Epithelial cell of esophagus (primary cell): ENCODE measurements around the gene MS4A7.

Experiments
- DNase-seq: peaks from one replicate; pipeline ENCODE4 v3.0.0; 2010; ENCODE audit warnings: low read depth
- H3K4me3 ChIP-seq: 2 replicates; pipeline ENCODE4 v1.5.1; 2011; ENCODE audit warnings: mild to moderate bottlenecking, low read length, control low read depth
- CTCF ChIP-seq: IDR thresholded peaks from 2 replicates; pipeline ENCODE4 v1.5.1; 2011; ENCODE audit warnings: low read depth, mild to moderate bottlenecking, low read length, control low read depth, inconsistent platforms; ENCODE audit not compliant: insufficient read depth; ENCODE audit errors: missing control alignments

The MS4A7 gene

DNA sequence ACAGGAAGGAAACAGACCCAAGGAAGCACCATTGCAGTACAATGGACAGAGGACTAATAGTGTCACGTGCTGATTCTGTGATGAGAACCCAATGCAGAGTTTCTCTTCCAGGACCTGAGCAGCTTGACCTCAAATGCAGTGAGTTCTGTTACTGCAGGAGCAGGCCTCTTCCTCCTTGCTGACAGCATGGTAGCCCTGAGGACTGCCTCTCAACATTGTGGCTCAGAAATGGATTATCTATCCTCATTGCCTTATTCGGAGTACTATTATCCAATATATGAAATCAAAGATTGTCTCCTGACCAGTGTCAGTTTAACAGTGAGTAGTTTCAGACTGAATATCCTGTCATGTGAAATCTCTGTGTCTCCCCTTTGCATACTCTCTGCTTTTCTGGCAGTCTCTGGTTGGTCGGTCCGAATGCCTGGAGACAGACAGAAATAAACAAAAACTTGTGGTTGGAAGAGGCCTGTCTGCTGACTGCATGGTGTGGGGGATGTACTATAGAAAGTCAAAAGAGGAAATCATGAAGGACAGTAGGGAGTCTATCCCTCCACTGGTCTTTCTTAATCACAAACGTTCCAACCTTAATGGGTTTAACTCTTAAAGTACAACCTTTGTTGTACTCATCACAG is 11.1 kb downstream of the MS4A7 start:
- no peak overlapping the region for H3K4me3 ChIP-seq
- no peak for TF ChIP-seq CTCF
- no peak for DNase-seq

DNA sequence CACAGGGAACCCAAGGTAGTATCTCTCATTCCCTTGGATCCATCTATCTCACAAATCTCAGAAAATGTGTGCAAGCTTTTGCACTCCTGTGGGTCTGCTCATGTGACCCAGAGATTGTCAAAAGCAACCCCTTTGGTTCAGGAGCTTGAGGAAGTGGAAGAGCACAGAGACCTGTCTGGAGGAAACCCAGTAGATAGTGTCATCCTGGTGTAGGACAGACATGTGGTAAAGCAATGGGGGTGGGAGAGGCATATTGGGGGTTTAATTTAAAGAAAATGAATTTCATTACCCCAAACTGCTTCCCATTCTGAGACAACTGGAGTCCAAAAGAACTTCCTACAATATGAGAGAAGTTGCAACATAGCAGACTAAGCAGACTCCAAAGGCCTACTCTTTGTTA is 12.1 kb downstream of the MS4A7 start:
- TF ChIP-seq CTCF, result no peak
- H3K4me3 ChIP-seq, result no peak overlapping the region

GRCh38 chr11:60392361-60392760 is 14.0 kb downstream of the MS4A7 start:
- H3K4me3 ChIP-seq, result no peak overlapping the region
- TF ChIP-seq CTCF, result no peak
- no peak for DNase-seq

More for the DNA sequence above, 12.1 kb downstream of the MS4A7 start:
- DNase-seq, result no peak

DNA sequence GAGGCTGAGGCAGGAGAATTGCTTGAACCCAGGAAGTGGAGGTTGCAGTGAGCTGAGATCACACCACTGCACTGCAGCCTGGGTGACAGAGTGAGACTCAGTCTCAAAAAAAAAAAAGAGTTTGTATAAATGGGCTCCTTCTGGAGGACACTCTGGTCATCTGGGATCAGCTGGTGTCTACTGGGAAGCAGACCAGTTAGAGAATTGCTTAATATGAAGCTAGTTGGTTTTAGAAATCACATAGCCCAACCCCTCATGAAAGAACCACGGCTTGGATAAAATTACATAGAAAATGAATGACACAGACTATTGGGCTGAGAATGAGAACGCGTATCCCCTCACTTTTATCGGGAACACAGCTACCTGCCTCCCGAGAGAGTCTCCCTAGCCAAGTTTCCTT is 14.7 kb downstream of the MS4A7 start:
- no peak overlapping the region for H3K4me3 ChIP-seq
- no peak for TF ChIP-seq CTCF
- no peak for DNase-seq

DNA sequence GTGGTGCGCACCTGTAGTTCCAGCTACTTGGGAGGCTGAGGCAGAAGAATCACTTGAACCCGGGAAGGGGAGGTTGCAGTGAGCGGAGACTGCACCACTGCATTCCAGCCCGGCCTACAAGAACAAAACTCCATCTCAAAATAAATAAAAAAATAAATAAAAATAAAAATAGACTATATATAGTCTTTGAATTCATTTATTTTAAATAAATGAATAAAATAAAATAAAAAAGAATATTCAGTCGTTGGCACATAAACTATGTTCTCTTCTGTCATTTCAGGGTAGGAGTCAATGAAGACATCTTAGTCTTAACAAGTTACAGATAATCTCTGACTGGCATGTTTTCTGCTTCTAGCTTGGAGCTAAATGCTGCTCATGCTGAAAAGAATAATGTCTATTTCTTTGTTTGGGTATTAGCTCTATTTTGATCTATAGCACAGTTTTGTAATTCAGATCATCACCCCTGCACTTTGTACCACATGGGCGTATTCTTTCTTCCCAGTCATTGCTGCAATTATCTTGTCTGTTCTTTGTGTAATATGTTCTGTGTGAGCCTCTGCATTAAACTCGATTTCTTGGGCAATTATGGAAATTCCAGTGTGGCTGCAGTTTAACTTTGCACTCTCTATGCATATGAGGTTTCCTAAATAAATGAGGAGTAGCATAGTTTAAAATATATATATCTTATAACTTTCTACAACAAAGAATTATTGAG is 16.5 kb downstream of the MS4A7 start:
- no peak for TF ChIP-seq CTCF

GRCh38 chr11:60396382-60396781 is 18.1 kb downstream of the MS4A7 start, which contains the start of gene MS4A14:
MS4A14 (plus strand) TSS chr11:60396459; CDS start chr11:60396579, 120 bp downstream.
- no peak within 1 kb of the TSS for H3K4me3 ChIP-seq
- no peak for DNase-seq

More for the DNA sequence above, 16.5 kb downstream of the MS4A7 start:
- no peak for DNase-seq
- no peak overlapping the region for H3K4me3 ChIP-seq

More at GRCh38 chr11:60396382-60396781, 18.1 kb downstream of the MS4A7 start, which contains the start of gene MS4A14:
- TF ChIP-seq CTCF, result no peak
